Measurements from ENCODE around the gene COQ9. TPM values are rescaled to one million over a fixed set of nuclear protein-coding genes. Genes with fewer than 3 reads are reported as not detected.

Gene COQ9
- polyA plus RNA-seq, 1 experiment, result 69.5 TPM

DNA sequence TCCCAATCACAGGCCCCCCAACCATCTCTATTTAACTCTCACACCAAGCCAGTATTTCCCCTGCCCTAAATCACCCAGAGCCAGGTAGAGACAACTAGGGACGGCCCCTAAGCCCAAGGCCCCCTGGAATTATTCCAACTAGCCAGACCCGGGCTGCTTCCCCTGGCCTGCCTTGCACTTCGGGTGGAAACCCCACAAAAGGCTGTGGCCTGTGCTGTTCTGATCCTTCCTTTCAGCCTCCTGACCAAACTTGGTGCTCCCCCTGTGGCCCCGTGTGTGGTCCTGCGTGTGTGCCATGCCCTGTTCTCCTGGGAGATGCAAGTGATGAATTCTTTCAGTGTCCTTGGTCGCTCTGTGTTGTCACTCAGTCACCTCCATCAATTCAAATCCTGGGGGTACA, 27.8 kb upstream of the COQ9 start:
- H3K36me3 ChIP-seq (ENCODE audit: control insufficient read depth, insufficient read depth, low read length), result no peaks in the 10 kb centered on the region
- ChIA-PET POLR2A (no interaction called here), CTCF (interaction anchor here (0.6 to 17.0 kb wide), 16 partner anchors 10 to 229 kb away, joined by 3 to 461 read pairs (median 8); partner anchors contain the start of genes CX3CL1 and POLR2C)
- TF ChIP-seq, protein P1, sequence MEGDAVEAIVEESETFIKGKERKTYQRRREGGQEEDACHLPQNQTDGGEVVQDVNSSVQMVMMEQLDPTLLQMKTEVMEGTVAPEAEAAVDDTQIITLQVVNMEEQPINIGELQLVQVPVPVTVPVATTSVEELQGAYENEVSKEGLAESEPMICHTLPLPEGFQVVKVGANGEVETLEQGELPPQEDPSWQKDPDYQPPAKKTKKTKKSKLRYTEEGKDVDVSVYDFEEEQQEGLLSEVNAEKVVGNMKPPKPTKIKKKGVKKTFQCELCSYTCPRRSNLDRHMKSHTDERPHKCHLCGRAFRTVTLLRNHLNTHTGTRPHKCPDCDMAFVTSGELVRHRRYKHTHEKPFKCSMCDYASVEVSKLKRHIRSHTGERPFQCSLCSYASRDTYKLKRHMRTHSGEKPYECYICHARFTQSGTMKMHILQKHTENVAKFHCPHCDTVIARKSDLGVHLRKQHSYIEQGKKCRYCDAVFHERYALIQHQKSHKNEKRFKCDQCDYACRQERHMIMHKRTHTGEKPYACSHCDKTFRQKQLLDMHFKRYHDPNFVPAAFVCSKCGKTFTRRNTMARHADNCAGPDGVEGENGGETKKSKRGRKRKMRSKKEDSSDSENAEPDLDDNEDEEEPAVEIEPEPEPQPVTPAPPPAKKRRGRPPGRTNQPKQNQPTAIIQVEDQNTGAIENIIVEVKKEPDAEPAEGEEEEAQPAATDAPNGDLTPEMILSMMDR (IDR thresholded peaks at IDR 0.05; ENCODE audit: insufficient read depth, low read depth, low read length), result no peak
- H3K4me3 ChIP-seq (ENCODE audit: low read depth, low read length), result no peak overlapping the region
- no peaks in the 10 kb centered on the region; the same call in 1 of the 2 replicates for H3K27me3 ChIP-seq (ENCODE audit: control insufficient read depth, insufficient read depth, low read length)
- DNase-seq (ENCODE audit: low read depth), result no peak

DNA sequence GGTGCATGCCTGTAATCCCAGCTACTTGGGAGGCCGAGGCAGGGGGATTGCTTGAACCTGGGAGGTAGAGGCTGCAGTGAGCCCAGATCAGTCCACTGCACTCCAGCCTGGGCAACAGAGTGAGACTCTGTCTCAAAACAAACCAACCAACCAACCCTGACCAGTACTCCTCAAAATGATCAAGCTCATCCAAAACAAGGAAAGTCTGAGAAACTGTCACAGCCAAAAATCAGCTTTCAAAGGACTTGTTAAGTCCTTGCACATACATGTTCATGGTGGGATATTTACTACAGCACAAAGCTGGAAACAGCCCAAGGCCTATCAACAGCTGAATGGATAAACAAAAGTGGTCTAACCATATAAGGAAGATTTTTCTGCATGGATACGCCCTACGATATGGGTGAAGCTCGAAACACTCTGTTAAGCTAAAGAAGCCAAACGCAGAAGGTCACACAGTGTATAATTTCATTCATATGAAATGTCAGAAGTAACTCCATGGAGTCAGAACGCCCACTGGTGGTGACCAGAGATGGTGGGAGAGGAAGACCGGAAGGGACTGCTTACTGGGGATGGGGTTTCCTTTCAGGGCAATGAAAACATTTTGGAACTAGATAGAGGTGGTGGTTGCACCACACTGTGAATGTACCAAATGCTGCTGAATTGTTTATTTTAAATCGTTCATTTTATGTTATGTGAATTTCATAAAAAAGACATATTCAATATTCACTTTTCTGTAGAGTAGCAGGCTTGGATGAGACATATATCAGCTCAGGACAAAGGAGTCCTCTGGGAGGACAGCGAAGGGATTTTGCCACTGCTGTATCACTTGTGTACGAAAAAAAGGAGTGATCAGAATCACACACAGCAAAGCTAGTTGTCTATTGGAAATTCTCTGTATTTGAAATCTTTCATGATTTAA, 25.0 kb upstream of the COQ9 start:
- Histone ChIP-seq H3K27me3 (ENCODE audit: control insufficient read depth, insufficient read depth, low read length) (no peaks in the 10 kb centered on the region), H3K36me3 (ENCODE audit: control insufficient read depth, insufficient read depth, low read length) (peaks cover 1% of the 10 kb centered on the region; the same call in 1 of the 2 replicates), H3K4me3 (ENCODE audit: low read depth, low read length) (no peak overlapping the region)
- POLR2A ChIA-PET, result no interaction called here
- DNase-seq (ENCODE audit: low read depth), result no peak
- TF ChIP-seq, protein P1 (IDR thresholded peaks at IDR 0.05; ENCODE audit: insufficient read depth, low read depth, low read length), result peak; percentile 85
- CTCF ChIA-PET, result interaction anchor here (0.6 to 17.0 kb wide), 18 partner anchors 11 to 339 kb away, joined by 3 to 461 read pairs (median 4); partner anchors contain the start of genes CIAPIN1, COQ9, CPNE2 and POLR2C

DNA sequence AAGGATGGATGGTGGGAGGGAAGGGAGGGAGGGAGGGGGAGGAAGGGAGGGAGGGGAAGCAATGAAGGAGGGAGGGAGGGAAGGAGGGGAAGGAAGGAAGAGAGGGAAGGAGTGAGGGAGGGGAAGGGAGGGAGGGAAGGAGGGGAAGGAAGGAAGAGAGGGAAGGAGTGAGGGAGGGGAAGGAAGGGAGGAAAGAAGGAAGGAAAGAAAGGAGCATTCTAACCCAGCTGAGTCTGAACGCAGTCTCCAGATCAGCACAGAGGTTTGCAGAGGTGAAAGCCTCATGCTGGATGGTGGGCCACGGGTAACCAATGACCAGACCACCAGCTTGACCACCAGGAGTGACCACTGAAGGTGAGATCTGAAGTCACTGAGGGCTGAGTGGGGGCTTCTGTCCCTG, 24.1 kb upstream of the COQ9 start:
- ChIA-PET CTCF (interaction anchor here (0.7 to 17.0 kb wide), 13 partner anchors 10 to 331 kb away, joined by 3 to 461 read pairs (median 4); partner anchors contain the start of genes CIAPIN1, COQ9, CPNE2 and POLR2C), POLR2A (no interaction called here)
- Histone ChIP-seq H3K36me3 (ENCODE audit: control insufficient read depth, insufficient read depth, low read length) (peaks cover 2% of the 10 kb centered on the region; the same call in 1 of the 2 replicates), H3K4me3 (ENCODE audit: low read depth, low read length) (no peak overlapping the region), H3K27me3 (ENCODE audit: control insufficient read depth, insufficient read depth, low read length) (no peaks in the 10 kb centered on the region)
- no peak for DNase-seq (ENCODE audit: low read depth)
- TF ChIP-seq, protein P1 (IDR thresholded peaks at IDR 0.05; ENCODE audit: insufficient read depth, low read depth, low read length), result no peak

DNA sequence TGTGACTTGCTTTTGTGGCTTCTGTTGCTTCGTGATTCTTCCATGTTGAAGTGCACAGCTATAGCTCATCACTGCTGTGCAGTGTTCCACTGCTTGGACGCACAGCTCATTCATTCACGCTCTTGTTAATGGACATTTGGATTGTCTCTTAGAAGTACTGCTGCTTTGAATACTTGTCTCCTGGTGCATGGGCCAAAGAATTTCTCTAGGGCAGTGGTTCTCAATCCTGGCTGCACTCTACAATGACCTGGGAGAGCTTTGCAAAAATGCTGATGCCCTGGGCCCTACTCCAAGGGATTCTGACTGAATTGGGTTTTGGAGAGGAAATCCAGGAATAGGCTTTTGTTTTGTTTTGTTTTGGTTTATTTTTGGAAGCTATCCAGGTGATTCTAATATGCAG, 22.7 kb upstream of the COQ9 start:
- peaks cover 8% of the 10 kb centered on the region for H3K36me3 ChIP-seq (ENCODE audit: control insufficient read depth, insufficient read depth, low read length)
- no peak overlapping the region for H3K4me3 ChIP-seq (ENCODE audit: low read depth, low read length)
- no peak for DNase-seq (ENCODE audit: low read depth)
- ChIA-PET CTCF (interaction anchor here (1.0 to 17.0 kb wide), 4 partner anchors 8 to 118 kb away, joined by 3 to 461 read pairs (median 120); no protein-coding TSS in a partner anchor), POLR2A (no interaction called here)
- TF ChIP-seq, protein P1 (IDR thresholded peaks at IDR 0.05; ENCODE audit: insufficient read depth, low read depth, low read length), result no peak
- no peaks in the 10 kb centered on the region for H3K27me3 ChIP-seq (ENCODE audit: control insufficient read depth, insufficient read depth, low read length)

DNA sequence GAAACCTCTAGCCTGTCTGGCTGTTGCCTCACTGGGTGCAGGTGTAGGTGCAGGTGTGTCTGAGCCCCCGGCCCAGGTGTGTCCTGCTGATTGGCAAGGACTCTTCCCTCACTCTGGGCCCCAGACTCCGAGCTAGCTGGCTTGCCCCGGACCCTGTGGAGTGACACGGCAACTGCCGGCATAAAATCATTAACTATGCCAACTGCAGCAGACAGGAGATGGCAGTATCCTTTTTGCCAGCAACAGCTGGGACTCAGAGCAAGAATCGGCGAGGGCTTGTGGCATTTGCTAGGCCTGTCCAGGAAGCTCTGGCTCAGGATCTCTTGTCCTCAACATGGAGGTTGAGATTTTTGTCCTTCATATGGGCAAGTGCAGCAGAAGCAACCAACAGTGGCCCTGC, 20.9 kb upstream of the COQ9 start:
- TF ChIP-seq, protein P1 (IDR thresholded peaks at IDR 0.05; ENCODE audit: insufficient read depth, low read depth, low read length), result no peak
- ChIA-PET POLR2A (interaction anchor here (0.6 kb wide), 1 partner anchor 271 kb away, joined by 3 read pairs; no protein-coding TSS in a partner anchor), CTCF (interaction anchor here (1.5 to 17.0 kb wide), 3 partner anchors 9 to 120 kb away, joined by 6 to 461 read pairs (median 9); no protein-coding TSS in a partner anchor)
- no peak for DNase-seq (ENCODE audit: low read depth)
- Histone ChIP-seq H3K4me3 (ENCODE audit: low read depth, low read length) (no peak overlapping the region), H3K27me3 (ENCODE audit: control insufficient read depth, insufficient read depth, low read length) (no peaks in the 10 kb centered on the region), H3K36me3 (ENCODE audit: control insufficient read depth, insufficient read depth, low read length) (peaks cover 12% of the 10 kb centered on the region)
